Gastroesophageal sphincter (tissue), 4 donors: ENCODE measurements around the gene CMTM7. TPM values are rescaled to one million over a fixed set of nuclear protein-coding genes. Genes with fewer than 3 reads are reported as not detected.

Experiments
- ATAC-seq: fragments of 150-250 bp; one replicate; pipeline ENCODE4 v1.9.1; 2016; ENCODE audit warnings: mild to moderate bottlenecking, moderate library complexity
- H3K27ac ChIP-seq, 4 donors: fragments of 200-600 bp; sonication (generic) in 3 of 4; 1 replicate in 3 of 4; 2 replicates in 1 of 4; pipeline ENCODE4 v1.5.1; 2016 to 2019
- H3K27me3 ChIP-seq: fragments of 200-600 bp; sonication (generic); one replicate; pipeline ENCODE4 v1.5.1; 2019
- H3K36me3 ChIP-seq, 2 donors: fragments of 200-600 bp; sonication (generic); one replicate each; pipeline ENCODE4 v1.5.1; 2019; ENCODE audit warnings: control low read depth in 1 of 2
- H3K4me1 ChIP-seq, 3 donors: fragments of 200-600 bp; sonication (generic); 1 replicate in 2 of 3; 2 replicates in 1 of 3; pipeline ENCODE4 v1.5.1; 2016 to 2019; ENCODE audit warnings: control low read depth in 2 of 3
- H3K4me3 ChIP-seq, 2 donors: fragments of 200-600 bp; sonication (generic); one replicate each; pipeline ENCODE4 v1.5.1; 2019; ENCODE audit warnings: mild to moderate bottlenecking in 1 of 2, moderate library complexity in 1 of 2
- H3K9me3 ChIP-seq, 3 donors: fragments of 200-600 bp; sonication (generic); one replicate each; pipeline ENCODE4 v1.5.1; 2017 to 2019; ENCODE audit warnings: control low read depth in 2 of 3
- EP300 ChIP-seq: sonication (generic); formaldehyde crosslinking; IDR thresholded peaks from one replicate; pipeline ENCODE4 v1.6.1; 2017; ENCODE audit warnings: antibody characterized with exemption, mild to moderate bottlenecking
- POLR2A ChIP-seq, 2 donors: fragments of 450-650 bp; IDR thresholded peaks; one replicate each; pipeline ENCODE4 v1.6.1; 2017; ENCODE audit warnings: antibody characterized with exemption in 2 of 2, mild to moderate bottlenecking in 2 of 2, moderate library complexity in 1 of 2
- POLR2AphosphoS5 ChIP-seq: sonication (generic); formaldehyde crosslinking; IDR thresholded peaks from one replicate; pipeline ENCODE4 v1.6.1; 2017; ENCODE audit warnings: antibody characterized with exemption
- WGBS, 2 donors: methylation state at CpG; one replicate each; pipeline ENCODE4 v1.1.5; 2018; ENCODE audit warnings: low coverage in 1 of 2; 5-methylcytosine and 5-hydroxymethylcytosine counted together
- total RNA-seq, 4 donors: library from RNA; depleted of rRNA; stranded (reverse); fragments of >200 nt; gene quantifications; one replicate each; pipeline ENCODE4 v1.1.0, GENCODE V29; 2016
- TF ChIP-seq, protein P1 (sequence below), 4 experiments: fragments of 200-600 bp in 2 of 4; fragments of 450-650 bp in 2 of 4; sonication (generic) in 1 of 4; IDR thresholded peaks; one replicate each; pipeline ENCODE4 v1.5.1; 2017 to 2019; ENCODE audit warnings: antibody characterized with exemption in 4 of 4, mild to moderate bottlenecking in 2 of 4, moderate library complexity in 2 of 4

The CMTM7 gene
- total RNA-seq, 4 donors from 2014 or later, result 2.9 to 7.0 (median 6.5) TPM

DNA sequence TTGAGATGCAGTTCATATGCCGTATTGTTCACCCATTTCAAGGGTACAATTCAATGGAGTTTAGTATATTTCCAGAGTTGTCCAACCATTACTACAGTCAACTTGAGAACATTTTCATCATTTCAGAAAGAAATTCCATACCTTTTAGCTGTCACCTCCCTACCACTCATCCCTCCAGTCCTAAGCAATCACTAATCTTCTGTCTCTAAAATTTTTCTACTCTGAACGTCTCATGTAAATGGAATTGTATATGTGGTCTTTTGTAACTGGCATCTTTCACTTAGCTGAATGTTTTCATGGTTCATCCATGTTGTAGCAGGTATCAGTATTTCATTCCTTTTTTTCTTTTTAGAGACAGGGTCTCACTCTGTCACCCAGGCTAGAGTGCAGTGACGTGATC lies 51.1 kb downstream of the CMTM7 start:
- no peak for ATAC-seq
- Histone ChIP-seq H3K27ac (no peak overlapping the region), H3K4me1 (no peaks in the 10 kb centered on the region), H3K27me3 (no peaks in the 10 kb centered on the region), H3K4me3 (no peak overlapping the region), H3K9me3 (no peaks in the 10 kb centered on the region), H3K36me3 (no peaks in the 10 kb centered on the region)
- 94 to 97% methylated on average over 2 to 3 of the region's 3 CpGs for WGBS, 2 donors
- TF ChIP-seq EP300, result no peak
- TF ChIP-seq POLR2AphosphoS5, result no peak
- TF ChIP-seq POLR2A (IDR thresholded peaks at IDR 0.05), result no peak
- TF ChIP-seq, protein P1, sequence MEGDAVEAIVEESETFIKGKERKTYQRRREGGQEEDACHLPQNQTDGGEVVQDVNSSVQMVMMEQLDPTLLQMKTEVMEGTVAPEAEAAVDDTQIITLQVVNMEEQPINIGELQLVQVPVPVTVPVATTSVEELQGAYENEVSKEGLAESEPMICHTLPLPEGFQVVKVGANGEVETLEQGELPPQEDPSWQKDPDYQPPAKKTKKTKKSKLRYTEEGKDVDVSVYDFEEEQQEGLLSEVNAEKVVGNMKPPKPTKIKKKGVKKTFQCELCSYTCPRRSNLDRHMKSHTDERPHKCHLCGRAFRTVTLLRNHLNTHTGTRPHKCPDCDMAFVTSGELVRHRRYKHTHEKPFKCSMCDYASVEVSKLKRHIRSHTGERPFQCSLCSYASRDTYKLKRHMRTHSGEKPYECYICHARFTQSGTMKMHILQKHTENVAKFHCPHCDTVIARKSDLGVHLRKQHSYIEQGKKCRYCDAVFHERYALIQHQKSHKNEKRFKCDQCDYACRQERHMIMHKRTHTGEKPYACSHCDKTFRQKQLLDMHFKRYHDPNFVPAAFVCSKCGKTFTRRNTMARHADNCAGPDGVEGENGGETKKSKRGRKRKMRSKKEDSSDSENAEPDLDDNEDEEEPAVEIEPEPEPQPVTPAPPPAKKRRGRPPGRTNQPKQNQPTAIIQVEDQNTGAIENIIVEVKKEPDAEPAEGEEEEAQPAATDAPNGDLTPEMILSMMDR (IDR thresholded peaks at IDR 0.05), result no peak

- ATAC-seq, result no peak
- Histone ChIP-seq H3K9me3 (no peaks in the 10 kb centered on the region), H3K36me3 (no peaks in the 10 kb centered on the region), H3K27ac (no peak overlapping the region), H3K4me1 (no peaks in the 10 kb centered on the region), H3K4me3 (no peak overlapping the region), H3K27me3 (no peaks in the 10 kb centered on the region)
- WGBS, 2 donors, result 73 to 100% methylated on average over 1 of the region's 1 CpG
- TF ChIP-seq POLR2A (IDR thresholded peaks at IDR 0.05) (no peak), POLR2AphosphoS5 (no peak), EP300 (no peak)
- TF ChIP-seq, protein P1 (IDR thresholded peaks at IDR 0.05), result no peak
These were observed 51.8 kb downstream of the CMTM7 start for GRCh38 chr3:32443478-32443877.

GRCh38 chr3:32447865-32448400 lies 56.3 kb downstream of the CMTM7 start:
- H3K9me3 ChIP-seq, result no peaks in the 10 kb centered on the region
- no peak overlapping the region for H3K27ac ChIP-seq
- peaks cover 0 to 7% (median 0%) of the 10 kb centered on the region in 3 donors for H3K4me1 ChIP-seq
- no peak for ATAC-seq
- H3K36me3 ChIP-seq, result no peaks in the 10 kb centered on the region
- 60 to 88% methylated on average over 1 of the region's 1 CpG for WGBS, 2 donors
- no peak for TF ChIP-seq POLR2A (IDR thresholded peaks at IDR 0.05)
- no peaks in the 10 kb centered on the region for H3K27me3 ChIP-seq
- no peak overlapping the region for H3K4me3 ChIP-seq

GRCh38 chr3:32448686-32449474 lies 57.2 kb downstream of the CMTM7 start:
- 71 to 80% methylated on average over 3 to 9 of the region's 14 CpGs for WGBS, 2 donors
- Histone ChIP-seq H3K9me3 (no peaks in the 10 kb centered on the region), H3K27me3 (no peaks in the 10 kb centered on the region), H3K4me3 (no peak overlapping the region), H3K4me1 (peaks cover 0 to 8% (median 0%) of the 10 kb centered on the region in 3 donors), H3K27ac (no peak overlapping the region), H3K36me3 (peaks cover 0 to under 1% of the 10 kb centered on the region in 2 donors)
- no peak for TF ChIP-seq POLR2A (IDR thresholded peaks at IDR 0.05)
- no peak for TF ChIP-seq EP300
- TF ChIP-seq, protein P1 (IDR thresholded peaks at IDR 0.05), result no peak
- no peak for TF ChIP-seq POLR2AphosphoS5
- ATAC-seq, result no peak

- Histone ChIP-seq H3K4me3 (no peak overlapping the region), H3K27ac (no peak overlapping the region), H3K36me3 (peaks cover 0 to 8% of the 10 kb centered on the region in 2 donors), H3K9me3 (no peaks in the 10 kb centered on the region), H3K4me1 (peaks cover 0 to 17% (median 4%) of the 10 kb centered on the region in 3 donors), H3K27me3 (no peaks in the 10 kb centered on the region)
- WGBS, 2 donors, result 100% methylated on average over 1 to 2 of the region's 3 CpGs
- no peak for ATAC-seq
- TF ChIP-seq POLR2A (IDR thresholded peaks at IDR 0.05) (no peak), EP300 (no peak), POLR2AphosphoS5 (no peak)
- TF ChIP-seq, protein P1 (IDR thresholded peaks at IDR 0.05), result no peak
These were observed 58.0 kb downstream of the CMTM7 start for GRCh38 chr3:32449691-32450090.
